DND-41 (cell line): Measurements from ENCODE around the gene GP1BA.

Experiments
- ATAC-seq: fragments of 200-7000 bp; cut with Tn5 transposase; 3 replicates; pipeline ENCODE4 v1.9.1; 2021; ENCODE audit warnings: low read depth; ENCODE audit not compliant: insufficient read depth
- DNase-seq: peaks from one replicate; pipeline ENCODE4 v3.0.0-alpha.2; 2020
- H2AFZ ChIP-seq: 2 replicates; pipeline ENCODE4 v1.6.0; 2012; ENCODE audit warnings: low read depth, low read length
- H3K27ac ChIP-seq: 2 replicates; pipeline ENCODE4 v1.5.1; 2012; ENCODE audit warnings: low read length, inconsistent platforms
- H3K27me3 ChIP-seq: fragments of 200-600 bp; sonication (generic); 2 replicates; pipeline ENCODE4 v1.6.0; 2012; ENCODE audit warnings: low read length, mild to moderate bottlenecking, inconsistent platforms; ENCODE audit not compliant: insufficient read depth, poor library complexity
- H3K36me3 ChIP-seq: 2 replicates; pipeline ENCODE4 v1.5.1; 2012; ENCODE audit warnings: low read length, inconsistent platforms; ENCODE audit not compliant: insufficient read depth
- H3K4me1 ChIP-seq: 2 replicates; pipeline ENCODE4 v1.5.1; 2012; ENCODE audit warnings: mild to moderate bottlenecking, low read length; ENCODE audit not compliant: insufficient read depth
- H3K4me2 ChIP-seq: 2 replicates; pipeline ENCODE4 v1.6.0; 2012; ENCODE audit warnings: mild to moderate bottlenecking, moderate library complexity, low read length, inconsistent platforms; ENCODE audit not compliant: insufficient read depth
- H3K4me3 ChIP-seq, 2 experiments: fragments of 200-600 bp in 1 of 2; shearing (Covaris generic) in 1 of 2; 2 replicates each; pipeline ENCODE4 v1.5.1; 2012 to 2016; ENCODE audit warnings: inconsistent platforms in 2 of 2, low read length in 2 of 2, mild to moderate bottlenecking in 2 of 2, low read depth in 1 of 2, moderate library complexity in 1 of 2
- H3K79me2 ChIP-seq: 2 replicates; pipeline ENCODE4 v1.6.0; 2012; ENCODE audit warnings: low read length, inconsistent platforms; ENCODE audit not compliant: insufficient read depth
- H3K9ac ChIP-seq: 2 replicates; pipeline ENCODE4 v1.6.0; 2012; ENCODE audit warnings: low read depth, mild to moderate bottlenecking, inconsistent platforms, low read length, moderate library complexity
- H3K9me3 ChIP-seq: 2 replicates; pipeline ENCODE4 v1.5.1; 2012; ENCODE audit warnings: low read length, moderate library complexity, mild to moderate bottlenecking, inconsistent platforms; ENCODE audit not compliant: insufficient read depth, severe bottlenecking
- H4K20me1 ChIP-seq: 2 replicates; pipeline ENCODE4 v1.6.0; 2012; ENCODE audit warnings: low read length; ENCODE audit not compliant: insufficient read depth
- EZH2 ChIP-seq: IDR thresholded peaks from 3 replicates; pipeline ENCODE4 v1.6.1; 2012; ENCODE audit warnings: borderline replicate concordance, low read depth, mild to moderate bottlenecking, moderate library complexity, low read length, inconsistent platforms; ENCODE audit not compliant: severe bottlenecking
- TF ChIP-seq, protein P1 (sequence below): IDR thresholded peaks from 2 replicates; pipeline ENCODE4 v1.5.1; 2012; ENCODE audit warnings: borderline replicate concordance, low read length, moderate library complexity, mild to moderate bottlenecking; ENCODE audit not compliant: poor library complexity, severe bottlenecking; ENCODE audit errors: extremely low read depth

Gene GP1BA

DNA sequence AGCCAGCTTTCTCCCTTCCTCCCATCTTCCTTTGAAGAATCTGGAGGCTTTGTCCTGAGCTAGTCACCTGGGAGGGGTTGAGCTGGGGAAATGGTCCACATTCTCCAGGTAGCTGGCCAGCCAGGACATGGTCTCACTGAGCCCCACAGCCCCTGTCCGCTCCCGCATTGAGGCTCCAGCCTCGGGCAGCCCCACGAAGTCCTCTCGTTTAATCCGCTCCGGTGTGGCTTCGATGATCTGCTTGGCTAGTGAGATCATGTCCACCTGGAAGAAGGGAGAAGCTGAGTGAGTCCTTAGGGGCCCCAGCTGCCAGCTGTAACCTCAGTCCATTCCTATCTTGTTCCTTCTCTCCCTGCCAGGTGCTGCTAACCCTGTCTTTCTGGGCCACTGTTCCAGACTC, 38.2 kb downstream of the GP1BA start:
- ATAC-seq (no peak), DNase-seq (no peak)
- H3K36me3 ChIP-seq: peaks cover 64% of the 10 kb centered on the region
- no peaks in the 10 kb centered on the region for H3K9me3 ChIP-seq
- H3K9ac ChIP-seq: no peak overlapping the region
- H3K4me2 ChIP-seq: no peak overlapping the region
- H3K4me3 ChIP-seq: no peak overlapping the region
- peaks cover 4% of the 10 kb centered on the region for H4K20me1 ChIP-seq
- H3K27me3 ChIP-seq: no peaks in the 10 kb centered on the region
- no peak overlapping the region for H2AFZ ChIP-seq
- H3K4me1 ChIP-seq: peaks cover 32% of the 10 kb centered on the region
- H3K27ac ChIP-seq: no peak overlapping the region
- no peak for TF ChIP-seq EZH2
- TF ChIP-seq, protein P1, sequence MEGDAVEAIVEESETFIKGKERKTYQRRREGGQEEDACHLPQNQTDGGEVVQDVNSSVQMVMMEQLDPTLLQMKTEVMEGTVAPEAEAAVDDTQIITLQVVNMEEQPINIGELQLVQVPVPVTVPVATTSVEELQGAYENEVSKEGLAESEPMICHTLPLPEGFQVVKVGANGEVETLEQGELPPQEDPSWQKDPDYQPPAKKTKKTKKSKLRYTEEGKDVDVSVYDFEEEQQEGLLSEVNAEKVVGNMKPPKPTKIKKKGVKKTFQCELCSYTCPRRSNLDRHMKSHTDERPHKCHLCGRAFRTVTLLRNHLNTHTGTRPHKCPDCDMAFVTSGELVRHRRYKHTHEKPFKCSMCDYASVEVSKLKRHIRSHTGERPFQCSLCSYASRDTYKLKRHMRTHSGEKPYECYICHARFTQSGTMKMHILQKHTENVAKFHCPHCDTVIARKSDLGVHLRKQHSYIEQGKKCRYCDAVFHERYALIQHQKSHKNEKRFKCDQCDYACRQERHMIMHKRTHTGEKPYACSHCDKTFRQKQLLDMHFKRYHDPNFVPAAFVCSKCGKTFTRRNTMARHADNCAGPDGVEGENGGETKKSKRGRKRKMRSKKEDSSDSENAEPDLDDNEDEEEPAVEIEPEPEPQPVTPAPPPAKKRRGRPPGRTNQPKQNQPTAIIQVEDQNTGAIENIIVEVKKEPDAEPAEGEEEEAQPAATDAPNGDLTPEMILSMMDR: no peak
- peaks cover 34% of the 10 kb centered on the region for H3K79me2 ChIP-seq

GRCh38 chr17:4971826-4972225, 39.7 kb downstream of the GP1BA start:
- Histone ChIP-seq H4K20me1 (peaks cover 4% of the 10 kb centered on the region), H3K79me2 (peaks cover 20% of the 10 kb centered on the region), H3K36me3 (peaks cover 69% of the 10 kb centered on the region), H3K4me2 (no peak overlapping the region), H3K27me3 (no peaks in the 10 kb centered on the region), H3K27ac (no peak overlapping the region), H3K4me3 (no peak overlapping the region), H3K4me1 (peaks cover 19% of the 10 kb centered on the region), H2AFZ (no peak overlapping the region), H3K9ac (no peak overlapping the region), H3K9me3 (no peaks in the 10 kb centered on the region)
- no peak for TF ChIP-seq EZH2
- TF ChIP-seq, protein P1: no peak
- ATAC-seq (no peak), DNase-seq (no peak)

DNA sequence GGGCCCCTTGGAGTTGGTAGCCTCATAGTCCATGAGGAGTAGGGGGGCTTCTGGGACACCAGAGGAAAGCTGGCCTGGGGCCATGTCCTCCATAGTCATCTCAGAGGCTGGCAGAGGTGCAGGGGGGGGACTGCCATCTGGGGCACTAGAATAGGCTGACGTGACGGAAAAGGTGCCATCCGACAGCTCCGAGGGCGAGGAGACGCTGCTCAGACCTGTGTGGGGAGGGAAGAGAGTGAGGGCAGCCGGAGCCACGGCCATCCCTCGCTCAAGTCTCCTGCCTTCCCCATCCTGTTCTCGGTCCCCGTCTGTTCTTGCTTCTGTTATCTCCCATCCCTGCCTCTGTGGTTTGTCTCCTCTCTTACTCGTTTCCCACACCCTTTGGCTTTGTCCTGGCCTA, 40.2 kb downstream of the GP1BA start:
- Histone ChIP-seq H3K79me2 (peaks cover 19% of the 10 kb centered on the region), H3K27me3 (no peaks in the 10 kb centered on the region), H3K9me3 (no peaks in the 10 kb centered on the region), H3K27ac (no peak overlapping the region), H3K4me3 (no peak overlapping the region), H3K4me2 (no peak overlapping the region), H4K20me1 (peaks cover 4% of the 10 kb centered on the region), H3K9ac (no peak overlapping the region), H3K36me3 (peaks cover 74% of the 10 kb centered on the region), H3K4me1 (peaks cover 19% of the 10 kb centered on the region), H2AFZ (no peak overlapping the region)
- DNase-seq (no peak), ATAC-seq (no peak)
- TF ChIP-seq EZH2: no peak
- TF ChIP-seq, protein P1: no peak

- peaks cover 4% of the 10 kb centered on the region for H4K20me1 ChIP-seq
- peaks cover 19% of the 10 kb centered on the region for H3K4me1 ChIP-seq
- no peaks in the 10 kb centered on the region for H3K27me3 ChIP-seq
- H3K9me3 ChIP-seq: no peaks in the 10 kb centered on the region
- ATAC-seq (no peak), DNase-seq (no peak)
- no peak overlapping the region for H3K4me2 ChIP-seq
- no peak for TF ChIP-seq EZH2
- peaks cover 19% of the 10 kb centered on the region for H3K79me2 ChIP-seq
- H2AFZ ChIP-seq: no peak overlapping the region
- no peak overlapping the region for H3K4me3 ChIP-seq
- H3K27ac ChIP-seq: no peak overlapping the region
- H3K36me3 ChIP-seq: peaks cover 78% of the 10 kb centered on the region
- no peak overlapping the region for H3K9ac ChIP-seq
These were observed 40.7 kb downstream of the GP1BA start for GRCh38 chr17:4972752-4973151.
